Measurements from ENCODE around the gene TLCD3B. TPM values are rescaled to one million over a fixed set of nuclear protein-coding genes. Genes with fewer than 3 reads are reported as not detected.

Gene TLCD3B
- polyA plus RNA-seq, 1 of the 3 experiments (the other 2 are of a cell fraction) = 3.8 TPM

DNA sequence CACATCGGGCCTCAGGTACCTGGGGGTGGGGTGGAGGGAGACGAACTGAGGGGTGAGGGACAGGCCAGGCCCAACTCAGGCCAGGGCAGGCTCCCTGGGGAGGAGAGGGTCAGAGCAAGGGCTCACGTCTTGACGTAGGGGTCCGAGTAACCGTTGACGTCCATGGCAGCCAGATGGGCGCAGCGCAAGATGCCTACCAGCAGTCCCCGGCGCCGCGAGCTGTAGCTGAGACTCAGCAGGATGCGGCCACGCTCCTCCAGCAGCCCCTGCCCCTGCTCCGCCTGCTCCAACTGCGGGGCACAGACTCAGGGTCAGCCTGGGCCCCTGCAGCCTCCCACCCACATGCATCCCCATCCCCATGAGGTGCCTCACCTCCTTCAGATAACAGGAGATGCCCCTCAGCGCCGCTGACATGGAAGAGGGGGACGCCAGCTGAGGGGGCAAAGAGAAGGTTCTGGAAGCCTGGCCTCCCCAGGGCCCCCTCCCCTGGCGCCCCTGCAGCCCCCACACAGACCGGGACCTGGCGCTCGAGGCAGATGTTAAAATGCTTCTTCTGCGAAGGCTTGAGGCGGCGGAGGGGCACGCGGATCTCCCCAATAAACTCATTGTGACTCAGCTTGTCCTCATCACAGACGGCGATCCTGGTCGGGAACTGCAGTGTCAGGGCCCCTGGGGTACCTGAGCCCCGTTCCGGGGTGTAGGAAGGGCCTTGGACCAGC lies 24.3 kb downstream of the TLCD3B start:
- H4K20me1 ChIP-seq (ENCODE audit: insufficient read depth) = no peaks in the 10 kb centered on the region
- no peaks in the 10 kb centered on the region for H3F3A ChIP-seq (replicated peaks; ENCODE audit: insufficient read depth)
- WGBS (ENCODE audit: low lambda C conversion rate) = 90% methylated on average over 24 of the region's 34 CpGs
- no peak for TF ChIP-seq RCOR1 (IDR thresholded peaks at IDR 0.05; ENCODE audit: low read length)
- no peak for TF ChIP-seq SMC3 (IDR thresholded peaks at IDR 0.05; ENCODE audit: low read depth, low read length)
- TF ChIP-seq IRF3 (IDR thresholded peaks at IDR 0.05; ENCODE audit: low read depth, low read length) = no peak
- no peak for TF ChIP-seq REST (IDR thresholded peaks at IDR 0.05; ENCODE audit: low read depth, low read length)
- H3K36me3 ChIP-seq (replicated peaks in 1 of 2; ENCODE audit: control insufficient read depth in 1 of 2, insufficient read depth in 2 of 2, low read length in 1 of 2) = peaks cover 0 to 8% of the 10 kb centered on the region in 2 experiments
- H2AFZ ChIP-seq (ENCODE audit: low read depth) = no peak overlapping the region
- H3K27ac ChIP-seq (ENCODE audit: low read depth in 2 of 2, low read length in 1 of 2) = no peak overlapping the region
- no peaks in the 10 kb centered on the region for H3K9me3 ChIP-seq
- H3K79me2 ChIP-seq (ENCODE audit: insufficient read depth) = no peaks in the 10 kb centered on the region
- ChIA-PET POLR2A (interaction anchor here (0.6 to 1.0 kb wide), 4 partner anchors 17 to 107 kb away, joined by 3 read pairs; partner anchors contain the start of gene SEZ6L2), CTCF (interaction anchor here (0.6 to 4.7 kb wide), 5 partner anchors 10 to 159 kb away, joined by 3 to 41 read pairs (median 6); partner anchors contain the start of genes INO80E, TAOK2 and TLCD3B)
- DNase-seq = no peak
- no peak overlapping the region for H3K9ac ChIP-seq
- no peaks in the 10 kb centered on the region for H3K27me3 ChIP-seq (ENCODE audit: insufficient read depth)
- no peak overlapping the region for H3K4me2 ChIP-seq
- H3K4me1 ChIP-seq (ENCODE audit: control insufficient read depth in 1 of 2, insufficient read depth in 2 of 2, low read depth in 1 of 2, low read length in 1 of 2) = peaks cover 0 to 5% of the 10 kb centered on the region in 2 experiments; a peak in 1 of 4 replicates
- H3K9me2 ChIP-seq = no peaks in the 10 kb centered on the region
- H3K4me3 ChIP-seq (ENCODE audit: low read depth in 2 of 2, low read length in 1 of 2) = no peak overlapping the region

DNA sequence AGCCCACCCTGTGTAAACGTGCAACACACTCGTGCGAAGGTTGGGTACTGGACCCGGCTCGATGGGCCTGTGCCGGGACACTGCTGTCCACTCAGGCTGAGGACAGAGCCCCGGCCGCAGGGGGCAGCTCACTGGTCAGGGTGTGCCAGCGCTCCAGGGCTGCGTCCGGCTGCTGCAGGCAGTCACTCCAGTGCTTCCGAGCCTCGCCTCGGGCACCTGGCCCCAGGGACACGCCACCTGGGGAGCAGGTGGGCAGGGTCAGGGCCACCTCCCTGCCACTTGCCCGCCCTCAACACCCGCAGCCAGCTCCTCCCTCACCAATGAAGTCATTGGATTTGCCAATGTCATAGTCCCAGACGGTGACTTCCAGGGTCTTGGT lies 25.0 kb downstream of the TLCD3B start:
- CTCF ChIA-PET = interaction anchor here (0.6 to 4.7 kb wide), 22 partner anchors 8 to 216 kb away, joined by 3 to 41 read pairs (median 4); partner anchors contain the start of genes INO80E, PAGR1, TAOK2 and TLCD3B
- 100% methylated on average over 6 of the region's 18 CpGs for WGBS (ENCODE audit: low lambda C conversion rate)
- Histone ChIP-seq H3K27me3 (ENCODE audit: insufficient read depth) (no peaks in the 10 kb centered on the region), H3K27ac (ENCODE audit: low read depth in 2 of 2, low read length in 1 of 2) (no peak overlapping the region), H2AFZ (ENCODE audit: low read depth) (no peak overlapping the region), H3K9me3 (no peaks in the 10 kb centered on the region), H3K79me2 (ENCODE audit: insufficient read depth) (no peaks in the 10 kb centered on the region), H3K4me1 (ENCODE audit: control insufficient read depth in 1 of 2, insufficient read depth in 2 of 2, low read depth in 1 of 2, low read length in 1 of 2) (peaks cover 0 to 2% of the 10 kb centered on the region in 2 experiments; a peak in 1 of 4 replicates), H3K9me2 (no peaks in the 10 kb centered on the region), H3K36me3 (replicated peaks in 1 of 2; ENCODE audit: control insufficient read depth in 1 of 2, insufficient read depth in 2 of 2, low read length in 1 of 2) (peaks cover 0 to 11% of the 10 kb centered on the region in 2 experiments), H3K9ac (no peak overlapping the region), H3K4me2 (no peak overlapping the region), H3F3A (replicated peaks; ENCODE audit: insufficient read depth) (no peaks in the 10 kb centered on the region), H3K4me3 (ENCODE audit: low read depth in 2 of 2, low read length in 1 of 2) (no peak overlapping the region), H4K20me1 (ENCODE audit: insufficient read depth) (no peaks in the 10 kb centered on the region)
- TF ChIP-seq RXRA (IDR thresholded peaks at IDR 0.05; ENCODE audit: borderline replicate concordance, low read depth) (no peak), USF1 (IDR thresholded peaks at IDR 0.05; ENCODE audit: borderline replicate concordance, low read depth) (no peak), GABPA (IDR thresholded peaks at IDR 0.05; ENCODE audit: low read depth) (no peak), TCF12 (IDR thresholded peaks at IDR 0.05) (no peak), FOXJ3 (CRISPR knock-in tag; IDR thresholded peaks at IDR 0.05) (no peak), ELF1 (IDR thresholded peaks at IDR 0.05) (no peak)
- POLR2A ChIA-PET = interaction anchor here (0.7 to 1.0 kb wide), 4 partner anchors 9 to 107 kb away, joined by 3 read pairs; partner anchors contain the start of gene SEZ6L2
- no peak for DNase-seq
